Common myeloid progenitor, CD34-positive (primary cell): ENCODE data around the gene GALR3.
A peak's percentile ranks its signal among the peaks of the same experiment; 100 is the strongest.

Experiments used
- CTCF ChIA-PET: fragments of 350-600 bp; sonication (Branson Sonifier 250); formaldehyde crosslinking; loops from one replicate; lab custom pipeline; 2021; ENCODE audit warnings: antibody characterized with exemption; lab: Charles Lee
- POLR2A ChIA-PET: fragments of 350-600 bp; sonication (Branson Sonifier 250); formaldehyde crosslinking; loops from one replicate; lab custom pipeline; 2021; ENCODE audit warnings: antibody characterized with exemption; lab: Charles Lee
- DNase-seq, 3 donors: peaks; one replicate each; pipeline versions ENCODE4 v3.0.0 to v3.0.0-alpha.2; 2013
- H3K27ac ChIP-seq, 2 experiments: 1 replicate in 1 of 2; 2 replicates in 1 of 2; pipeline ENCODE4 v1.7.0; 2013; ENCODE audit warnings: inconsistent platforms in 2 of 2, low read length in 2 of 2, mild to moderate bottlenecking in 2 of 2, low read depth in 1 of 2, moderate library complexity in 1 of 2; ENCODE audit not compliant: severe bottlenecking in 2 of 2, insufficient read depth in 1 of 2, poor library complexity in 1 of 2
- H3K27me3 ChIP-seq, 5 experiments: replicated peaks in 2 of 5; 1 replicate in 3 of 5; 2 replicates in 2 of 5; pipeline versions ENCODE4 v1.6.1 to v1.7.0; 2013; ENCODE audit warnings: low read length in 4 of 5, mild to moderate bottlenecking in 2 of 5, moderate library complexity in 2 of 5, inconsistent platforms in 1 of 5; ENCODE audit not compliant: insufficient read depth in 5 of 5, control insufficient read depth in 4 of 5
- H3K36me3 ChIP-seq, 4 experiments: 1 replicate in 2 of 4; 2 replicates in 2 of 4; pipeline versions ENCODE4 v1.6.1 to v1.7.0; 2013; ENCODE audit warnings: low read length in 3 of 4, control low read depth in 1 of 4, mild to moderate bottlenecking in 1 of 4; ENCODE audit not compliant: control insufficient read depth in 4 of 4, insufficient read depth in 4 of 4
- H3K4me1 ChIP-seq, 4 experiments: 1 replicate in 3 of 4; 2 replicates in 1 of 4; pipeline versions ENCODE4 v1.6.1 to v1.7.1; 2013; ENCODE audit warnings: low read length in 3 of 4, mild to moderate bottlenecking in 3 of 4, control low read depth in 1 of 4, inconsistent platforms in 1 of 4, moderate library complexity in 1 of 4; ENCODE audit not compliant: control insufficient read depth in 4 of 4, insufficient read depth in 4 of 4; ENCODE audit errors: control extremely low read depth in 1 of 4
- H3K4me3 ChIP-seq, 7 experiments: 1 replicate in 4 of 7; 2 replicates in 3 of 7; pipeline versions ENCODE4 v1.5.1 to v1.7.0; 2013; ENCODE audit warnings: mild to moderate bottlenecking in 7 of 7, low read length in 6 of 7, moderate library complexity in 6 of 7, inconsistent platforms in 2 of 7, low read depth in 2 of 7, control low read depth in 1 of 7; ENCODE audit not compliant: insufficient read depth in 4 of 7, control insufficient read depth in 1 of 7; ENCODE audit errors: extremely low read depth in 1 of 7
- H3K9me3 ChIP-seq, 5 experiments: 1 replicate in 4 of 5; 2 replicates in 1 of 5; pipeline versions ENCODE4 v1.6.1 to v1.7.1; 2013; ENCODE audit warnings: low read length in 4 of 5, mild to moderate bottlenecking in 2 of 5, inconsistent platforms in 1 of 5, low read depth in 1 of 5, moderate library complexity in 1 of 5; ENCODE audit not compliant: control insufficient read depth in 4 of 5, insufficient read depth in 2 of 5; ENCODE audit errors: control extremely low read depth in 1 of 5
- WGBS: methylation state at CpG from one replicate; pipeline ENCODE4 v1.1.5; 2013; ENCODE audit not compliant: insufficient coverage; 5-methylcytosine and 5-hydroxymethylcytosine counted together

GALR3 gene

DNA sequence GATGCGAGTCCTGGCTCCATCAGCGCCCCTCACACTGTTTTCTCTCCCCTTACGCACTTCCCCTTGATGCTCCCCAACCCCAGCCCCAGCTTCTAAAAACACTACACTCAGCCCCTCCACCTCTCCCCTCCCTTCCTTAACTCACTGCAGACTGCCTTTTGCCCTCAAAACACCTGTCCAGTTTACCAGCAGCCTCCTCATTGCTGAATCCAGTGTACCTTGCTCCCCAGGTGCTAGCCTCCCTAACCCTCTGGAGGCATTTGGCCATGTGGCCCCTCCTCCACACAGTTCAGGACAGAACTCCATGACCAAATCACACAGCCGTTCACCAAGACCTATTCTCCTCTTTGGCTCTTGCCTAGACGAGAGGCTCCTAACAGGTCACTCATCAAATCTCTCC lies 2.8 kb upstream of the GALR3 start:
- H3K4me3 ChIP-seq, result no peak overlapping the region
- peaks cover 2 to 12% (median 8%) of the 10 kb centered on the region in 4 experiments for H3K36me3 ChIP-seq
- 94% methylated on average over 3 of the region's 5 CpGs for WGBS
- peaks cover 0 to 16% (median 7%) of the 10 kb centered on the region in 5 experiments for H3K27me3 ChIP-seq
- no peak overlapping the region for H3K27ac ChIP-seq
- no peaks in the 10 kb centered on the region for H3K9me3 ChIP-seq
- peaks cover 2 to 34% (median 24%) of the 10 kb centered on the region in 4 experiments for H3K4me1 ChIP-seq
- ChIA-PET POLR2A (no interaction called here), CTCF (interaction anchor here (0.8 to 9.3 kb wide), 6 partner anchors 7 to 64 kb away, joined by 3 to 142 read pairs (median 22); partner anchors contain the start of genes ANKRD54 and GCAT)
- DNase-seq, result no peak

GRCh38 chr22:37822079-37822833 lies 926 bp upstream of the GALR3 start:
- DNase-seq, result no peak
- no peaks in the 10 kb centered on the region for H3K9me3 ChIP-seq
- ChIA-PET CTCF (interaction anchor here (1.0 to 1.2 kb wide), 2 partner anchors 15 to 38 kb away, joined by 3 read pairs; partner anchors contain the start of gene GCAT), POLR2A (no interaction called here)
- no peak overlapping the region for H3K4me3 ChIP-seq
- no peak overlapping the region for H3K27ac ChIP-seq
- H3K36me3 ChIP-seq, result no peaks in the 10 kb centered on the region
- H3K4me1 ChIP-seq, result peaks cover 2 to 33% (median 24%) of the 10 kb centered on the region in 4 experiments
- H3K27me3 ChIP-seq, result peaks cover 0 to 16% (median 7%) of the 10 kb centered on the region in 5 experiments
- 93% methylated on average over 7 of the region's 8 CpGs for WGBS

- peak overlapping the region; percentile 46 to 78 (median 55) for H3K4me3 ChIP-seq
- H3K36me3 ChIP-seq, result peaks cover 0 to 15% (median 6%) of the 10 kb centered on the region in 4 experiments
- 11% methylated on average over 119 of the region's 135 CpGs for WGBS
- DNase-seq, result peak in 2 of 3 donors; percentile 70 to 79
- peaks cover 0 to 3% (median 0%) of the 10 kb centered on the region in 5 experiments for H3K27me3 ChIP-seq
- H3K27ac ChIP-seq, result no peak overlapping the region
- H3K9me3 ChIP-seq, result no peaks in the 10 kb centered on the region
- CTCF ChIA-PET, result interaction anchor here (0.9 to 5.1 kb wide), 4 partner anchors 8 to 42 kb away, joined by 3 to 39 read pairs (median 5); no protein-coding TSS in a partner anchor
- H3K4me1 ChIP-seq, result peaks cover 2 to 14% (median 7%) of the 10 kb centered on the region in 4 experiments
- POLR2A ChIA-PET, result interaction anchor here (0.6 to 0.9 kb wide), 2 partner anchors 14 to 164 kb away, joined by 3 read pairs; no protein-coding TSS in a partner anchor
These were observed 1.8 kb downstream of the GALR3 start for GRCh38 chr22:37824674-37825641.

DNA sequence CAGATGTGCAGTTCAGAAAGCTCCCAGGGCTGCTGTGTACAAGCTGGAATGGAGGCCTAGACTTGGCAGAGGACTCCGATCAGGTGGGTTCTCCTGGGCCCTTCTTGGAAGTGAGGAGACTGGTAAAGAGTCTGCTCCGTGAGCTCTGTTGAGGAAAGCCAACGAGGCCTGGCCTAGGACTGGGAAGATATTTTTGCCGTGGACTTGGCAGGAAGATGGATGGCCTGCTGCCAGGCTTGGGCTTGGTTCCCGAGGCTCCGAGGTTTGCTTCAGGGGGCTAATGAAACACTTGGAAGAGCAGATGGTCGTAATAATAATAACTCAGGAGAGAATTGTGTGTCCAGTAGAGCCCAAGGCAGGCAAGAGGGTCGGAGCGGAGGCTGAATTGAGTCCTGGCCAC lies 3.9 kb downstream of the GALR3 start:
- no peak for DNase-seq
- Histone ChIP-seq H3K27ac (no peak overlapping the region), H3K36me3 (peaks cover 3 to 34% (median 25%) of the 10 kb centered on the region in 4 experiments), H3K4me3 (no peak overlapping the region), H3K9me3 (no peaks in the 10 kb centered on the region), H3K27me3 (peaks cover 0 to 2% (median 0%) of the 10 kb centered on the region in 5 experiments), H3K4me1 (peaks cover 2 to 14% (median 7%) of the 10 kb centered on the region in 4 experiments)
- ChIA-PET CTCF (interaction anchor here (1.8 to 5.1 kb wide), 2 partner anchors 10 to 16 kb away, joined by 5 to 39 read pairs; no protein-coding TSS in a partner anchor), POLR2A (no interaction called here)
- WGBS, result 88% methylated on average over 8 of the region's 9 CpGs

DNA sequence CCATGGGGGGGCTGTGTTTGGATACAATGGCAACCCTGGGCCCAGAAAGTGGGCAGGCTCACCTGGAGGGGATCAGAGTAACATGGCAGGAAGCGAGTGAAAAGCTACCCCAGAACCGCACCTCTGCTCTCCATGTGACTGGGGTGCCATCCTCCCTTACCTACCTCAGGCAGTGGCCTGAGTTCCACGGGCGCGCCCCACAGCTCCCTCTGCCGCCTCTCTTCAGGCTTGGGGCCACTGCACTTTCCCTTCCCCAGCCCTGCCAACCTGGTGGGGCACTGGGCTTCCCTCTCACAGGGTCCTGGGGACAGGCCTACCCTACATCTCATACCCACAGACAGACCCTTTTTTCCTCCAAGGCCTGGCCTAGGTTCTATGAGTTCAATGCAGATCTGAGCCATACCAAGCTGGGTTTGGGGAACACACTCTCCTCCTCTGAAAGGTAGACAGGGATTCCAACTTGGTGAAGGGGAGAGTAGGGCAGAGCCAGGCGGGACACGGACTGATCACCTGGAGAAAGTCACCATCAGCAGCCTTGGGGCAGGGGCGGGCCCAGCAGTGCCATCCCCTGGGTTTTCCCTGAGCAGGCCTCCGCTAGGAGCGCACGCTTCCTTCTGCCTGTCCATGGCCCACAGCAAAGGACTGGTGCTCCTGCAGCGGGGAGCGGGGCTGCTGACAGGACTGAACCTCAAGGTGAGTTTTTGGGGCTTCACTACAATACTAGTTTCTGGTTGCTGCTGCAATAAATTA lies 7.1 kb downstream of the GALR3 start:
- Histone ChIP-seq H3K36me3 (peaks cover 9 to 58% (median 45%) of the 10 kb centered on the region in 4 experiments), H3K4me1 (peaks cover 0 to under 1% (median 0%) of the 10 kb centered on the region in 4 experiments), H3K4me3 (no peak overlapping the region), H3K27ac (no peak overlapping the region), H3K27me3 (no peaks in the 10 kb centered on the region), H3K9me3 (no peaks in the 10 kb centered on the region)
- CTCF ChIA-PET, result interaction anchor here (2.4 to 5.1 kb wide), 2 partner anchors 13 to 33 kb away, joined by 9 to 39 read pairs; no protein-coding TSS in a partner anchor
- 91% methylated on average over 13 of the region's 14 CpGs for WGBS
- DNase-seq, result no peak
- POLR2A ChIA-PET, result no interaction called here

GRCh38 chr22:37831472-37831871 lies 8.3 kb downstream of the GALR3 start:
- Histone ChIP-seq H3K4me1 (no peaks in the 10 kb centered on the region), H3K36me3 (peaks cover 9 to 61% (median 45%) of the 10 kb centered on the region in 4 experiments), H3K27ac (no peak overlapping the region), H3K9me3 (no peaks in the 10 kb centered on the region), H3K4me3 (no peak overlapping the region), H3K27me3 (no peaks in the 10 kb centered on the region)
- ChIA-PET POLR2A (no interaction called here), CTCF (interaction anchor here (1.6 kb wide), 1 partner anchor 13 kb away, joined by 3 read pairs; the partner anchor contains the start of gene ANKRD54)
- DNase-seq, result no peak
- 94% methylated on average over 8 of the region's 11 CpGs for WGBS
